K562 (cell line): ENCODE results near the gene CXCR3. TPM values are rescaled to one million over a fixed set of nuclear protein-coding genes. Genes with fewer than 3 reads are reported as not detected.
"Not testable (repeated sequence)": the region's sequence is repeated elsewhere in the genome, so short reads cannot be mapped to it uniquely, and the experiment has no call there.

Experiments
- ATAC-seq: fragments of 200-7000 bp; cut with Tn5 transposase; 3 replicates; pipeline ENCODE4 v1.9.1; 2020; ENCODE audit warnings: moderate library complexity
- BruUV-seq: library from RNA; stranded (reverse); fragments of 400-500 nt; replicated peaks from 2 replicates; lab custom pipeline; 2021; lab: Mats Ljungman, UMichigan
- CTCF ChIA-PET: fragments of 300-600 bp; formaldehyde crosslinking; extraction: SDS; loops from one replicate; lab custom pipeline; 2021; ENCODE audit warnings: low intra/inter-chr PET ratio; lab: Yijun Ruan, JAX
- POLR2A ChIA-PET: fragments of 300-600, 350-650 bp; sonication (Branson Sonifier 250); formaldehyde crosslinking; extraction: SDS; loops from one replicate; lab custom pipeline; 2021; ENCODE audit warnings: antibody characterized with exemption, inconsistent platforms; lab: Yijun Ruan, JAX
- DNase-seq, 4 experiments: peaks; one replicate each; pipeline versions ENCODE4 v3.0.0 to v3.0.0-alpha.2; 2011 to 2018; ENCODE audit warnings: low spot score in 3 of 4, mixed read lengths in 3 of 4; ENCODE audit errors: extremely low read depth in 1 of 4
- FAIRE-seq: peaks from 2 replicates; lab custom pipeline; 2011; peaks lifted over from hg19 to GRCh38; lab: Jason Lieb, UNC
- H2AFZ ChIP-seq: 2 replicates; pipeline ENCODE4 v1.6.0; 2011; ENCODE audit warnings: low read depth, low read length, control low read depth, inconsistent platforms
- H3K27ac ChIP-seq: fragments of 200-600 bp; 3 replicates; pipeline ENCODE4 v1.8.0; 2011; ENCODE audit warnings: low read depth, mild to moderate bottlenecking, control low read depth, inconsistent platforms, low read length, moderate library complexity, mixed read lengths; ENCODE audit errors: extremely low read depth
- H3K27me3 ChIP-seq, 2 experiments: fragments of 300-600 bp in 1 of 2; 2 replicates in 1 of 2; 3 replicates in 1 of 2; pipeline versions ENCODE4 v1.6.0 to v1.8.0; 2011; ENCODE audit warnings: inconsistent platforms in 2 of 2, low read length in 2 of 2, mild to moderate bottlenecking in 1 of 2, mixed read lengths in 1 of 2, moderate library complexity in 1 of 2; ENCODE audit not compliant: control insufficient read depth in 2 of 2, insufficient read depth in 2 of 2
- H3K36me3 ChIP-seq: fragments of 300-600 bp; 3 replicates; pipeline ENCODE4 v1.8.0; 2011; ENCODE audit warnings: mild to moderate bottlenecking, low read length, inconsistent platforms; ENCODE audit not compliant: control insufficient read depth, insufficient read depth
- H3K4me1 ChIP-seq, 2 experiments: fragments of 200-600 bp in 1 of 2; replicated peaks in 1 of 2; 2 replicates in 1 of 2; 3 replicates in 1 of 2; pipeline versions ENCODE4 v1.5.1 to v1.8.0; 2011; ENCODE audit warnings: inconsistent platforms in 2 of 2, low read length in 2 of 2, mild to moderate bottlenecking in 1 of 2, mixed read lengths in 1 of 2, moderate library complexity in 1 of 2; ENCODE audit not compliant: control insufficient read depth in 2 of 2, insufficient read depth in 2 of 2
- H3K4me2 ChIP-seq: 2 replicates; pipeline ENCODE4 v1.6.1; 2011; ENCODE audit warnings: low read length, control low read depth, inconsistent platforms, mixed read lengths; ENCODE audit not compliant: insufficient read depth
- H3K4me3 ChIP-seq: fragments of 200-600 bp; sonication (generic), shearing (Covaris generic); 2 replicates; pipeline ENCODE4 v1.5.1; 2016; ENCODE audit warnings: control low read depth, inconsistent platforms
- H3K79me2 ChIP-seq: fragments of 200-600 bp; 3 replicates; pipeline ENCODE4 v1.8.0; 2011; ENCODE audit warnings: low read length, inconsistent platforms; ENCODE audit not compliant: control insufficient read depth, insufficient read depth
- H3K9ac ChIP-seq, 2 experiments: 2 replicates each; pipeline versions ENCODE4 v1.6.0 to v1.6.1; 2011; ENCODE audit warnings: low read depth in 2 of 2, low read length in 2 of 2, control low read depth in 1 of 2, inconsistent platforms in 1 of 2, mild to moderate bottlenecking in 1 of 2, mixed read lengths in 1 of 2; ENCODE audit not compliant: insufficient read depth in 1 of 2
- H3K9me1 ChIP-seq: one replicate; pipeline ENCODE4 v1.6.0; 2011; ENCODE audit warnings: inconsistent platforms, mild to moderate bottlenecking, low read length, moderate library complexity; ENCODE audit not compliant: control insufficient read depth, insufficient read depth
- H3K9me3 ChIP-seq: replicated peaks from 2 replicates; pipeline ENCODE4 v1.5.1; 2011; ENCODE audit warnings: low read depth, low read length, inconsistent platforms; ENCODE audit not compliant: control insufficient read depth, insufficient read depth
- H4K20me1 ChIP-seq: replicated peaks from 2 replicates; pipeline ENCODE4 v1.6.1; 2011; ENCODE audit warnings: low read length, inconsistent platforms, mixed read lengths; ENCODE audit not compliant: control insufficient read depth, insufficient read depth
- CBFA2T3 ChIP-seq: fragments of 450-650 bp; IDR thresholded peaks from 2 replicates; pipeline ENCODE4 v1.6.1; 2017
- CBX8 ChIP-seq: fragments of 200-600 bp; sonication (generic); IDR thresholded peaks from 2 replicates; pipeline ENCODE4 v1.6.1; 2012; ENCODE audit warnings: borderline replicate concordance, mixed run types, low read depth, mild to moderate bottlenecking, moderate library complexity, mixed read lengths, low read length, control low read depth, inconsistent platforms; ENCODE audit not compliant: poor library complexity, severe bottlenecking; ENCODE audit errors: extremely low read depth
- DACH1 ChIP-seq: fragments of 450-650 bp; IDR thresholded peaks from 2 replicates; pipeline ENCODE4 v1.6.1; 2018; ENCODE audit not compliant: partially characterized antibody
- HMGXB4 ChIP-seq: sonication (generic); formaldehyde crosslinking; IDR thresholded peaks from 2 replicates; pipeline ENCODE4 v1.8.1; 2023; ENCODE audit warnings: mild to moderate bottlenecking, missing genetic modification reagents
- NR4A1 ChIP-seq, 2 experiments: fragments of 250-450 bp in 1 of 2; fragments of 450-650 bp in 1 of 2; sonication (Bioruptor Pico) in 1 of 2; IDR thresholded peaks; 2 replicates each; pipeline versions ENCODE4 v1.4.0 to v1.6.1; 2016 to 2020; ENCODE audit warnings: mild to moderate bottlenecking in 2 of 2, missing compliant biosample characterization in 1 of 2, missing genetic modification characterization in 1 of 2, moderate library complexity in 1 of 2
- OTX1 ChIP-seq: fragments of 450-650 bp; formaldehyde crosslinking; IDR thresholded peaks from 2 replicates; pipeline ENCODE4 v1.4.0; 2022; ENCODE audit warnings: mild to moderate bottlenecking
- SFPQ ChIP-seq: fragments of 200-400 bp; formaldehyde crosslinking; IDR thresholded peaks from 2 replicates; pipeline ENCODE4 v1.6.1; 2017; ENCODE audit warnings: mild to moderate bottlenecking, low read depth, low read length, moderate library complexity
- SP1 ChIP-seq: sonication (generic); formaldehyde crosslinking; IDR thresholded peaks from 2 replicates; pipeline ENCODE4 v1.8.1; 2022; ENCODE audit warnings: mild to moderate bottlenecking, missing genetic modification reagents
- TCF3 ChIP-seq: sonication (generic); formaldehyde crosslinking; IDR thresholded peaks from 2 replicates; pipeline ENCODE4 v1.4.0; 2020; ENCODE audit warnings: mild to moderate bottlenecking, missing genetic modification reagents
- ZFPM2 ChIP-seq: fragments of 250-450 bp; sonication (Bioruptor Pico); IDR thresholded peaks from 2 replicates; pipeline ENCODE4 v1.5.1; 2022; ENCODE audit warnings: mild to moderate bottlenecking
- ZNF57 ChIP-seq: fragments of 450-650 bp; formaldehyde crosslinking; IDR thresholded peaks from 2 replicates; pipeline ENCODE4 v1.4.0; 2020; ENCODE audit warnings: mild to moderate bottlenecking, moderate library complexity
- WGBS: fragments of 100-300 bp; shearing (Covaris generic); methylation state at CpG from one replicate; pipeline ENCODE4 v1.1.6; 2016; ENCODE audit warnings: low coverage, mixed read lengths; ENCODE audit not compliant: insufficient coverage; ENCODE audit errors: missing lambda C conversion rate; 5-methylcytosine and 5-hydroxymethylcytosine counted together
- in situ Hi-C: fragments of 300-500 bp; cut with MboI; formaldehyde crosslinking; loops from 4 replicates; pipeline ENCODE4 v1.15.0; 2018; ENCODE audit warnings: inconsistent platforms, mixed read lengths
- intact Hi-C: fragments of 100-400 bp; cut with micrococcal nuclease; formaldehyde crosslinking; loops from 2 replicates; pipeline ENCODE4 v1.14.2; 2022
- polyA plus RNA-seq, 8 experiments: library from polyadenylated mRNA; depleted of rRNA in 4 of 8; stranded (reverse) in 5 of 8; unstranded in 3 of 8; fragments of >200 nt; fragmentation: Nextera tagmentation in 2 of 8; fragmentation: Illumina TruSeq in 1 of 8; extraction: Ambion mirVana in 2 of 8; extraction: Trizol in 1 of 8; gene quantifications; 2 replicates each; pipeline versions ENCODE4 v1.2.1 to v1.2.3, GENCODE V29; 2011 to 2014; ENCODE audit warnings: inconsistent platforms in 1 of 8, missing spikeins in 1 of 8
- total RNA-seq, 7 experiments: library from RNA; depleted of rRNA in 6 of 7; stranded (reverse); fragments of >200 nt in 6 of 7; fragmentation: Illumina TruSeq in 2 of 7; extraction: Trizol in 2 of 7; gene quantifications; 2 replicates each; pipeline versions ENCODE4 v1.2.1 to v1.2.3, GENCODE V29; 2011 to 2021; ENCODE audit warnings: low replicate concordance in 1 of 7

The CXCR3 gene
- total and polyA plus RNA-seq, 9 of the 15 experiments (the other 6 are each of a cell fraction or from before 2014, with no cell fraction given) = not detected

GRCh38 chrX:71593210-71593609 is 25.1 kb downstream of the CXCR3 start:
- CTCF ChIA-PET, H3K9me3 ChIP-seq, H3K79me2 ChIP-seq, ATAC-seq, H4K20me1 ChIP-seq, H3K4me3 ChIP-seq, DNase-seq, BruUV-seq, POLR2A ChIA-PET, H2AFZ ChIP-seq, H3K27me3 ChIP-seq, H3K27ac ChIP-seq, in situ Hi-C loops, intact Hi-C loops, H3K4me2 ChIP-seq, H3K36me3 ChIP-seq, H3K4me1 ChIP-seq, H3K9ac ChIP-seq, H3K9me1 ChIP-seq, FAIRE-seq: not testable (repeated sequence)
- WGBS = 60% methylated on average over 2 of the region's 8 CpGs

- H4K20me1 ChIP-seq = no peaks in the 10 kb centered on the region
- FAIRE-seq (no peak), DNase-seq (no peak), ATAC-seq (no peak)
- H3K9me3 ChIP-seq = no peaks in the 10 kb centered on the region
- CTCF ChIA-PET = no interaction called here
- H3K4me3 ChIP-seq = no peak overlapping the region
- intact Hi-C loops = no loop called here
- WGBS = 79% methylated on average over 2 of the region's 2 CpGs
- no TSS peak for BruUV-seq
- H3K9me1 ChIP-seq = no peaks in the 10 kb centered on the region
- no peaks in the 10 kb centered on the region for H3K79me2 ChIP-seq
- no peak overlapping the region for H3K27ac ChIP-seq
- no peaks in the 10 kb centered on the region for H3K36me3 ChIP-seq
- H3K27me3 ChIP-seq = no peaks in the 10 kb centered on the region
- H2AFZ ChIP-seq = no peak overlapping the region
- no peak overlapping the region for H3K9ac ChIP-seq
- in situ Hi-C loops = no loop called here
- POLR2A ChIA-PET = no interaction called here
- no peak overlapping the region for H3K4me2 ChIP-seq
- no peaks in the 10 kb centered on the region for H3K4me1 ChIP-seq
- no peak for TF ChIP-seq OTX1 (CRISPR knock-in tag)
- no peak for TF ChIP-seq SFPQ
- no peak for TF ChIP-seq SP1
- TF ChIP-seq CBX8 = no peak
- TF ChIP-seq TCF3 (CRISPR knock-in tag) = no peak
- TF ChIP-seq ZFPM2 = no peak
- no peak for TF ChIP-seq NR4A1 (CRISPR knock-in tag; IDR thresholded peaks at IDR 0.05)
- no peak for TF ChIP-seq NR4A1 (tag; IDR thresholded peaks at IDR 0.05)
- TF ChIP-seq ZNF57 = no peak
- TF ChIP-seq CBFA2T3 = no peak
- TF ChIP-seq DACH1 = no peak
- no peak for TF ChIP-seq HMGXB4 (CRISPR knock-in tag)
Observed at GRCh38 chrX:71586929-71587328, 31.4 kb downstream of the CXCR3 start.
